SK-N-SH (cell line): Measurements from ENCODE around the gene INTS1. TPM values are rescaled to one million over a fixed set of nuclear protein-coding genes. Genes with fewer than 3 reads are reported as not detected.

ENCODE experiments used
- CTCF ChIA-PET: fragments of 300-600, 350-600 bp; formaldehyde crosslinking; extraction: SDS; loops from one replicate; lab custom pipeline; 2021; lab: Yijun Ruan, JAX
- POLR2A ChIA-PET: fragments of 350-600 bp; sonication (Branson Sonifier 250); formaldehyde crosslinking; extraction: SDS; loops from one replicate; lab custom pipeline; 2020; ENCODE audit warnings: antibody characterized with exemption, inconsistent platforms; lab: Yijun Ruan, JAX
- DNase-seq: peaks from one replicate; pipeline ENCODE4 v3.0.0; 2012
- H2AFZ ChIP-seq: fragments of 200-600 bp; sonication (generic); 2 replicates; pipeline ENCODE4 v1.8.1; 2016; ENCODE audit warnings: antibody characterized with exemption, mild to moderate bottlenecking, low read depth
- H3F3A ChIP-seq: fragments of 200-600 bp; sonication (generic); replicated peaks from 2 replicates; pipeline ENCODE3; 2016; ENCODE audit warnings: antibody characterized with exemption, mild to moderate bottlenecking; ENCODE audit not compliant: insufficient read depth
- H3K27ac ChIP-seq, 2 experiments: fragments of 200-500 bp in 1 of 2; fragments of 200-600 bp in 1 of 2; sonication (Bioruptor generic) in 1 of 2; sonication (generic), shearing (Covaris generic) in 1 of 2; 2 replicates each; pipeline versions ENCODE4 v1.5.1 to v1.6.1; 2014 to 2016; ENCODE audit warnings: low read depth in 2 of 2, inconsistent platforms in 1 of 2, low read length in 1 of 2, mild to moderate bottlenecking in 1 of 2, mixed read lengths in 1 of 2
- H3K27me3 ChIP-seq: fragments of 200-600 bp; sonication (generic), shearing (Covaris generic); 2 replicates; pipeline ENCODE4 v1.6.1; 2016; ENCODE audit warnings: mixed run types; ENCODE audit not compliant: insufficient read depth
- H3K36me3 ChIP-seq, 2 experiments: fragments of 200-500 bp in 1 of 2; fragments of 200-600 bp in 1 of 2; sonication (Bioruptor generic) in 1 of 2; sonication (generic) in 1 of 2; replicated peaks in 1 of 2; 2 replicates each; pipeline versions ENCODE3 to v1.5.1; 2014 to 2016; ENCODE audit warnings: low read length in 1 of 2, mild to moderate bottlenecking in 1 of 2; ENCODE audit not compliant: insufficient read depth in 2 of 2, control insufficient read depth in 1 of 2
- H3K4me1 ChIP-seq, 2 experiments: fragments of 200-500 bp in 1 of 2; fragments of 200-600 bp in 1 of 2; sonication (Bioruptor generic) in 1 of 2; sonication (generic), shearing (Covaris generic) in 1 of 2; 2 replicates each; pipeline versions ENCODE4 v1.5.1 to v1.6.1; 2014 to 2016; ENCODE audit warnings: low read depth in 1 of 2, low read length in 1 of 2, mixed run types in 1 of 2; ENCODE audit not compliant: insufficient read depth in 2 of 2, control insufficient read depth in 1 of 2
- H3K4me2 ChIP-seq: fragments of 200-600 bp; sonication (generic), shearing (Covaris generic); 2 replicates; pipeline ENCODE4 v1.6.1; 2017; ENCODE audit warnings: mixed run types
- H3K4me3 ChIP-seq, 2 experiments: fragments of 200-500 bp in 1 of 2; fragments of 200-600 bp in 1 of 2; sonication (Bioruptor generic) in 1 of 2; sonication (generic), shearing (Covaris generic) in 1 of 2; 2 replicates each; pipeline versions ENCODE4 v1.5.1 to v1.8.1; 2014 to 2016; ENCODE audit warnings: low read depth in 2 of 2, inconsistent platforms in 1 of 2, low read length in 1 of 2, mild to moderate bottlenecking in 1 of 2, mixed read lengths in 1 of 2, moderate library complexity in 1 of 2
- H3K79me2 ChIP-seq: fragments of 200-600 bp; sonication (generic); 2 replicates; pipeline ENCODE4 v1.8.1; 2017; ENCODE audit warnings: mild to moderate bottlenecking; ENCODE audit not compliant: insufficient read depth
- H3K9ac ChIP-seq: fragments of 200-600 bp; sonication (generic); 2 replicates; pipeline ENCODE4 v1.6.1; 2017; ENCODE audit warnings: mixed run types
- H3K9me2 ChIP-seq: fragments of 200-600 bp; sonication (generic); 2 replicates; pipeline ENCODE4 v1.6.1; 2017; ENCODE audit warnings: mixed run types
- H3K9me3 ChIP-seq: fragments of 200-600 bp; sonication (generic); 2 replicates; pipeline ENCODE4 v1.6.1; 2017; ENCODE audit warnings: mixed run types, mild to moderate bottlenecking, moderate library complexity
- H4K20me1 ChIP-seq: fragments of 200-600 bp; sonication (generic); 2 replicates; pipeline ENCODE4 v1.6.1; 2017; ENCODE audit warnings: mild to moderate bottlenecking, mixed run types; ENCODE audit not compliant: insufficient read depth
- FOXJ3 ChIP-seq: sonication (generic); formaldehyde crosslinking; IDR thresholded peaks from 2 replicates; pipeline ENCODE4 v1.5.1; 2020; ENCODE audit warnings: mild to moderate bottlenecking, missing genetic modification reagents
- GATA2 ChIP-seq: sonication (generic); formaldehyde crosslinking; IDR thresholded peaks from 2 replicates; pipeline ENCODE4 v1.5.0; 2020; ENCODE audit warnings: mild to moderate bottlenecking, missing genetic modification reagents
- MAX ChIP-seq: IDR thresholded peaks from 2 replicates; pipeline ENCODE4 v1.4.0; 2012; ENCODE audit warnings: low read depth
- MEF2A ChIP-seq: IDR thresholded peaks from 2 replicates; pipeline ENCODE4 v1.4.0; 2012; ENCODE audit warnings: low read depth, borderline replicate concordance
- MXI1 ChIP-seq: IDR thresholded peaks from 2 replicates; pipeline ENCODE4 v1.6.1; 2012; ENCODE audit warnings: mild to moderate bottlenecking, low read depth, low read length, improper control_type of control experiment
- NFIC ChIP-seq: IDR thresholded peaks from 2 replicates; pipeline ENCODE4 v1.4.0; 2012; ENCODE audit warnings: borderline replicate concordance
- PBX3 ChIP-seq: IDR thresholded peaks from 2 replicates; pipeline ENCODE4; 2012
- REST ChIP-seq: IDR thresholded peaks from 2 replicates; pipeline ENCODE4 v1.6.1; 2012; ENCODE audit warnings: mild to moderate bottlenecking, low read depth, low read length, moderate library complexity
- SMC3 ChIP-seq: IDR thresholded peaks from 2 replicates; pipeline ENCODE4 v1.6.1; 2012; ENCODE audit warnings: low read depth, low read length, improper control_type of control experiment
- TCF12 ChIP-seq: IDR thresholded peaks from 2 replicates; pipeline ENCODE4 v1.4.0; 2012
- USF2 ChIP-seq: fragments of 150-350 bp; IDR thresholded peaks from 2 replicates; pipeline ENCODE4 v1.6.1; 2017; ENCODE audit warnings: antibody characterized with exemption, low read length, low read depth, borderline replicate concordance
- WGBS: methylation state at CpG from one replicate; pipeline ENCODE4 v1.1.6; 2017; ENCODE audit warnings: low lambda C conversion rate; 5-methylcytosine and 5-hydroxymethylcytosine counted together
- polyA plus RNA-seq, 3 experiments: library from polyadenylated mRNA; depleted of rRNA; stranded (reverse); fragments of >200 nt; gene quantifications; 2 replicates each; pipeline ENCODE4 v1.2.3, GENCODE V29; 2012

The INTS1 gene
- polyA plus RNA-seq, 1 of the 3 experiments (the other 2 are of a cell fraction), result 48.1 TPM

- Histone ChIP-seq H3F3A (peaks cover 7% of the 10 kb centered on the region), H3K9me2 (no peaks in the 10 kb centered on the region), H3K4me2 (no peak overlapping the region), H3K9me3 (no peaks in the 10 kb centered on the region), H2AFZ (no peak overlapping the region), H3K36me3 (peaks cover 0 to 6% of the 10 kb centered on the region in 2 experiments)
- CTCF ChIA-PET, result interaction anchor here (1.5 to 4.8 kb wide), 3 partner anchors 18 to 43 kb away, joined by 3 to 36 read pairs (median 21); no protein-coding TSS in a partner anchor
- WGBS, result 97% methylated on average over 13 of the region's 13 CpGs
- POLR2A ChIA-PET, result no interaction called here
- TF ChIP-seq GATA2 (CRISPR knock-in tag), result no peak
- TF ChIP-seq REST, result no peak
- TF ChIP-seq, all 33 proteins: peak for 0
- H3K79me2 ChIP-seq, result peaks cover 78% of the 10 kb centered on the region
- peaks cover 17 to 25% of the 10 kb centered on the region in 2 experiments; a peak in 3 of 4 replicates for H3K4me1 ChIP-seq
- H3K27ac ChIP-seq, result no peak overlapping the region
- no peak overlapping the region for H3K9ac ChIP-seq
- no peaks in the 10 kb centered on the region for H3K27me3 ChIP-seq
- H3K4me3 ChIP-seq, result no peak overlapping the region
- no peak for DNase-seq
- peaks cover 74% of the 10 kb centered on the region for H4K20me1 ChIP-seq
Observed at GRCh38 chr7:1455955-1456354, 48.2 kb downstream of the INTS1 start.

- no peaks in the 10 kb centered on the region for H3K9me3 ChIP-seq
- no peak overlapping the region for H3K27ac ChIP-seq
- H3K9me2 ChIP-seq, result no peaks in the 10 kb centered on the region
- peaks cover 6% of the 10 kb centered on the region for H3F3A ChIP-seq
- no peak for DNase-seq
- 90% methylated on average over 11 of the region's 26 CpGs for WGBS
- no peak overlapping the region for H3K4me2 ChIP-seq
- no peak overlapping the region for H3K9ac ChIP-seq
- H3K36me3 ChIP-seq, result peaks cover 0 to 6% of the 10 kb centered on the region in 2 experiments
- ChIA-PET POLR2A (no interaction called here), CTCF (interaction anchor here (0.7 to 4.8 kb wide), 4 partner anchors 18 to 261 kb away, joined by 3 to 36 read pairs (median 12); no protein-coding TSS in a partner anchor)
- H3K79me2 ChIP-seq, result peaks cover 81% of the 10 kb centered on the region
- H2AFZ ChIP-seq, result no peak overlapping the region
- no peaks in the 10 kb centered on the region for H3K27me3 ChIP-seq
- TF ChIP-seq PBX3, result no peak
- no peak for TF ChIP-seq FOXJ3 (CRISPR knock-in tag)
- TF ChIP-seq NFIC, result no peak
- no peak for TF ChIP-seq MEF2A
- TF ChIP-seq GATA2 (CRISPR knock-in tag), result no peak
- no peak for TF ChIP-seq SMC3
- no peak for TF ChIP-seq MAX
- TF ChIP-seq TCF12, result no peak
- TF ChIP-seq USF2, result no peak
- TF ChIP-seq MXI1, result no peak
- no peak overlapping the region for H3K4me3 ChIP-seq
- H3K4me1 ChIP-seq, result peaks cover 13 to 20% of the 10 kb centered on the region in 2 experiments; a peak in 3 of 4 replicates
- H4K20me1 ChIP-seq, result peaks cover 78% of the 10 kb centered on the region
Observed at GRCh38 chr7:1455241-1455939, 48.8 kb downstream of the INTS1 start.
